ENCODE measurements around the gene RIPPLY1.
A peak's percentile ranks its signal among the peaks of the same experiment; 100 is the strongest.
"Not testable (repeated sequence)": the region's sequence is repeated elsewhere in the genome, so short reads cannot be mapped to it uniquely, and the experiment has no call there.

Gene RIPPLY1

DNA sequence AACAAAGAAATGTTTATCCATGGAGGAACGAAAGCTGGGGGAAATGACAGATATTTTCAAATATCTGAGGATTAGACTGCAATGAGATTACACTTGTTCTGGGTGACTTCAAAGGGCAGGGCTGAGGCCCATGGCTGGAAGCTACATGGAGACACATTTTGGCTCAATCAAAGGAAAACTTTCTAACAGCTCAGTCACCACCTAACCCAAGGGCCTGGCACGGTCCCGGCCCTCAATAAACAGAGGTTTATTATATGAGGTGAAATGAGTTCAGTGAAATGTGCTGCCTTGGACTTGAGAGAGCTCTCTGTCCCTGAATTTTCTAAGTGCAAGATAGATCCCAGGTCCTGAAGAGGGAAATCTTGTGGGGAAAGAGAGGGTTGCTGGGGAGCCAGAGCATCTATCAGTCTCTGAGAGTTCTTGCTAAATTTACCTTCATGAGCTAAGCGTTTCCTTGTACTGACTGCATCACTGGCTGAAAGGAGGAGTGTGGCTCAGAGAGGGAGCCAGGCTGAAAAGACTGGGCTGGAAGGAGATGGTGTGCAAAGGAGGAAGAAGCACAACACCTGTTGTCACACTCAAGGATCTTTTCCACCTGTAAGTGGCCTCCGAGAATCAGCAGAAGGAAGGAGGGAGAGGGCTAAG lies 2.0 kb upstream of the RIPPLY1 start:
- no peak for DNase-seq

GRCh38 chrX:106903856-106904528 lies 851 bp upstream of the RIPPLY1 start:
- DNase-seq, result no peak

DNA sequence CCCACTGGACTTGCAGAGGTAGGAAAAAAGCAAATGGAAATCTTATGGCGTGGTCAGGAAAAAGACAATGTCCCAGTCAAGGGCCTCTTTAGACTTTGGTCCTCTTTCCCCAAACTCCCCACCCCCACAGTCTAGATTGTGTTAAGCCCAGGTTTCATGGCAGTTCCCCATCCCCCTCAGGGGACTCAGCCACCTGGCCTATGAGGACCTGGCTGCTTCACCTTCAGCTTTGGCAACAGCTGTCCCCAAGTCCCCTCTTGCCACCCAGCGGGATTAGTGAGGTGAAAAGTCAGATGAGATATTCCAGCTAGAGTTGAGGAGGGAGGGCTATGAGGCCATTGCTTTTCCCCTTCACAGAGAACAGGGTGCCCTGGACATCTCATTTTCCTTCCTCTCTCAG lies 457 bp downstream of the RIPPLY1 start:
- no peak for DNase-seq

DNA sequence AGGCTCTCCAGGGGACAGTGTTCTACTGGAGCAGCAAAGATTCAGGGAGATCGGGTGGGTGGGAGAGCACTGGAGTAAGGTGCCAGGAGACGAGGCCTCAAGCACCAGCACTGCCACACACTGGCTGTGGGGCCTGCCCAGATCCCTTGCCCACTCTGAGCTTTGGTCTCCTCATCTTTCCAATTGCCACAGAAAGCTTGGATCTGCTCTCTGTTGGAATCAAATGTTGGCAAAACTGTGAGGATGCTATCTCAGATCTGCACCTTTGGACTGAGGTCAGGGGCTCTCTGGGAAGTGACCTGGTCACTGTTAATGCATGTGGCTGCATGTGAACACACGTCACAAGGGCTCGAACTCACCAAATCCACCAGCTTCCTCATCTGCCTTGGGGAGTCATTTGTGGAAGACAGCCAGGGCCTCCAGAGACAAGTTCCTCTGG lies 1.3 kb downstream of the RIPPLY1 start:
- DNase-seq, result no peak

GRCh38 chrX:106901341-106901740 lies 1.8 kb downstream of the RIPPLY1 start:
- DNase-seq, result no peak

DNA sequence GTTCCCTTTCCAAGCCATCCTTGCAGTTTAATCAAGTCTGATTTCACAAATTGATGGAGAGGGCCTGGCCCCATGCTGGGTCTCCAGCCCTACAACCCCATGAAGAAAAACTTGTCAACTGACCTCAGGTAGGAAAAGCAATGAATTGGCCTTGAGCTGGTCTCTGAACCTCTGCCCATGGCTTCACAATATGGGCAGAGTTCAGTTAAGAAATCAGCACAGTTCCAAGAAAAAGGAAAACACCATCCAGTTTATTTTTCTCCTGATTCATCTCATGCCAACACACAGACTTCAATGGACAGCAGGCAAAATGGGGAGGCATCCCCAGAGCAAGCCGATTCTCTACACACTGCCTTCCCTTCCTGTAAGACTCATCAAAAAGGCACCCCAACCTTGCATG lies 3.3 kb downstream of the RIPPLY1 start:
- DNase-seq, result no peak

DNA sequence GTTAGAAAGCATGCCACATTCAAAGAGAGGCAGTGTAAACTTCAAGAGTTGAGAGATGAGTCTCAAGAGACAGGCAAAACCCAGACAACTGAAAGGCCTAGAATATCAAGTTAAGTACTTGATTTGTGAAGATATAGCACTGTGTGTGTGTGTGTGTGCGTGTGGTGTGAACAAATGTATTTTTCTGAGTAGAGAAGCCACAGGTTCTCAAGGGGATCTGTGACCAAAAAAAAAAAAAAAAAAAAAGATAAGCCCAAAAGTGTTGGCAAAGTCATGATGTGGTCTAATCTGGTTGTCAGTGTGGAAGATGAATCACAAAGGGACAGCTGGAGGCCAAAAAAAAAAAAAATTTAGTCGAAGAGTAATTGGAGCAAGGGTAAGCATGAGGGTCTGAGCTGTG lies 3.9 kb downstream of the RIPPLY1 start:
- no peak for DNase-seq

GRCh38 chrX:106898462-106898861 lies 4.7 kb downstream of the RIPPLY1 start:
- no peak for DNase-seq

DNA sequence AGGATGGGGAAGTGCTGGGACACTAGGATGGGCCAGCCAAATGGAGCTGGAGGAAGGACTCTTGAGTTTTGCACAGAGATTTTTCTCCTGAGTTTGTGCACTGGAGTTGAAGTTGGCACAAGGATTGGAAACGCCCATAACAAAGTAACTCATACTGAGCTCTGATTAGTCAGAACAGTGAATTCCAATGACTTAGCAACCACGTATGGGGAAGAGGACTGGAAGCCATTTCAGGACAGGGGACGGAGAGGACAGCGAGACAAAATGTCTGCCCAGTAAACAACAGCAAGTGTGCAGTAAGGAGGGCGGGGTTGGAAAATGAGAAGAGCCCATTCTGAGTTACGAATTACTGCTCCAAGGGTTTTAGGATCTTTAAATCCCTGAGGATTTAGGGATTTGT lies 5.9 kb downstream of the RIPPLY1 start:
- no peak for DNase-seq

- DNase-seq, result no peak
Measured at GRCh38 chrX:106894978-106895452, 8.1 kb downstream of the RIPPLY1 start.

DNA sequence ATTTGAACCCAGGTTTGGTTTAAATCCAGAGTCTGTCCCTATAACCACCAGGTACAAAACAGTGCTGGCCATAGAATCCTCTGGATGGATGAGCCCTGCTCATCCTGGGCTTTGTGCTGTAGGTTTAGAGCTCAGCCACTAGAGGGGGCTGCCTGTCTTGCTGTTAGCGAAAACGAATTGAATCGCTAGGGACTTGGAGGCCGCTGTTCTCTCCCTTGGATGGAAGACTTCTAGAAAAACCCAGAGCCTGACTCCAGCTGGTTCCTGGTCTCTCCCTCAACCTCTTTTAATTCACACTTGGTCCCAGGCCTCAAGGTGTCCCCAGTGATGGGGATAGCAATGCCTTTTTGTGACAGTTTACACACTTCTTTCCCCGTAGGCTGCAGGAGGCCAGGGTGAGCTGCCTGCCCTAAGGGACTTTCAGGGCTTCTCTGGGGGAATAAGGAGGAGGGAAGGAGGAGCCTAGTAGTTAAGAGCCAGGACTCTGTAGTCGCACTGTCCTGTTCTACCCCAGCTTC lies 8.7 kb downstream of the RIPPLY1 start:
- DNase-seq, result peak; percentile 44

DNA sequence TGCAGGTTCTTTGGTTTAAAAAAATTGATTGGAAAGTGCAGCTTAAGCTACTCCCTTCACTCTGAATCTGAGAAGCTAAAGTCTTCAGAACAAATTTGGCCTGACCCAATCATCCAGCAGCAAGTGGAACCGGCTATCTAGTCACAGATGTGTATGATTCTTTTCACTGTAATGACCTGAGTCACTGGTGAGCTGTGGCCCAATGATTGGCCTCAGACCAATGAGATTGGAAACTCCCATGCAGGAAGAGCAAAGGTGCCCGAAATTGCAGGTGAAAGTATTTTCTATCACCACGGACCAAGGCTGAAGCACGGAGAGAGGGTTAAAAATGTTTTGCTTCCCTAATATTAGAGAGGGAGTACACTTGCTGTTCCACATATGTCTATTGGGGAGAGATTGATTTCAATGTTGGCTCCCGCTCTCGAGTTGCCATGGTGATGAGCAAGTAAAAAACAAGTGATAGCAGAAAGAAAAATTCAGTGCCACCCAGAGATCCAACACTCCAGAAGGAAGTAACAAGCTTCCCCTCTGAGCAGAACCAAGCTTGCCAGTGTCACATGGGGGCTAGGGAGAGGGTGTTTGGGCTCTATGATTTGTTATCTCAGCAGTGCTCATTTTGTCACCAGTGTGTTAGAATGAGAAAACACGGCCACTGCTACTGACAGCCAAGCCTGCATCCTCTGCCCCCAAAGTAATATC lies 11.2 kb downstream of the RIPPLY1 start:
- no peak for DNase-seq

GRCh38 chrX:106889468-106889867 lies 13.7 kb downstream of the RIPPLY1 start:
- no peak for DNase-seq

GRCh38 chrX:106875151-106875550 lies 28.0 kb downstream of the RIPPLY1 start:
- no peak for DNase-seq

- no peak for DNase-seq
Measured at GRCh38 chrX:106874075-106874474, 29.1 kb downstream of the RIPPLY1 start.

- not testable (repeated sequence) for DNase-seq
Measured at GRCh38 chrX:106872796-106873195, 30.3 kb downstream of the RIPPLY1 start.

- DNase-seq, result no peak
Measured at GRCh38 chrX:106863697-106864096, 39.4 kb downstream of the RIPPLY1 start.

DNA sequence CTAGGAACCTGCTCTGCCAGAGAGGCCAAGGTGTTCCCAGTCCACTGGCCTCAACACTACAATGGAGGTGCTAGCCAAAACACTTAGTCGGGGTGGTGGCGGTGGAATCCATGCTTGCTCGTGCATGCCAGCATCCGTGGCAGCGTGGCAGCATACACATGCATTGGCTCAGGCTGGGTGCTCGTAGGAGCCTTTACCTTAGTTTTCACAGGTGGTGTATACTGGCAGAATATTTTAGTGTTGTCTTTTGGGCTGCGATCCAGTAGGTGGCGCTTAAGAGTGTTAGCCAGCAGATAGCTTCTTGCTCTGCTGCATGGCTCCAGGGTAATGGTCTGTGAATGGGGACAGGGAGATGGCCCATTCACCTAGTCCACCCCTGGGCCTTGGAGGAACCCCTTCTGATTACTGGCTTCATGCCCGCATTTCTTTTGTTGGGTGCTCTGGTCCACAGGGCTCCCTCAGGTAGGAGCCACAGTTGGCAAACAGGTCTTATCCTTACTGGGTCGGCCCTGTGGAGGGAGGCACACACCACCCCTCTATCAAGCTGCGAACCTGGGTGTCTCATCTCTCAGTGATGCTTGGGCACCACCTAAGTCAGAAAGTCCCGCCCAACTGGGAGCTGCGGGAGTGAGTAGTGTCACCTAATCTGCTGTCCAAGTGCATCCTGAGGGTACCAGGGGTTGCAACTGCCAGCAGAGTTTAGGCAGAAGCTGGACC lies 40.0 kb downstream of the RIPPLY1 start:
- peak; percentile 36 for DNase-seq

All from activated CD4-positive, CD25-positive, alpha-beta regulatory T cell treated with anti-CD3 and anti-CD28 coated beads, Interleukin-2, amount 50 U/mL, for 72 hours (primary cell).